HG02852 (cell line): ENCODE data around the gene DRC3.

ENCODE experiments used
- ATAC-seq: cut with Tn5 transposase; IDR thresholded peaks from one replicate; pipeline ENCODE4 v1.9.1; 2021; ENCODE audit warnings: mild to moderate bottlenecking, moderate library complexity; ENCODE audit not compliant: unreplicated experiment

Gene DRC3

DNA sequence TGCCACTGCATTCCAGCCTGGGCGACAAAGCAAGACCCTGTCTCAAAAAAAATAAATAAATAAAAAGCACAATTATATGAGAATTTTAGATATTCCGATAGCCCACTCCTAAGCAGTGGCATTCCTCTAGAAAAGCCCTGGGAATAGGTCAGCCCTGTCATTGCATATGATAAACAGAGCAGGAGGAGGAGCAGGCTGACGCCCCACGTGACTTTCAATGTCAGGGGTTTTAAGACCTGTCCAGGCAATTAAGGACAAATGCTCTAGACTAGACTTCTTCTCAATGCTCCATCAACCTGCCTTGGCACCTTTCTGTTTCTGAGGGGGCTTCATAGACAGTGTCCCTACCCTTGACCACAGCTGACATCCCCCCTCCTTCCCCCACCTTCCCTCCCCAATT is 8.0 kb upstream of the DRC3 start:
- no peak for ATAC-seq

DNA sequence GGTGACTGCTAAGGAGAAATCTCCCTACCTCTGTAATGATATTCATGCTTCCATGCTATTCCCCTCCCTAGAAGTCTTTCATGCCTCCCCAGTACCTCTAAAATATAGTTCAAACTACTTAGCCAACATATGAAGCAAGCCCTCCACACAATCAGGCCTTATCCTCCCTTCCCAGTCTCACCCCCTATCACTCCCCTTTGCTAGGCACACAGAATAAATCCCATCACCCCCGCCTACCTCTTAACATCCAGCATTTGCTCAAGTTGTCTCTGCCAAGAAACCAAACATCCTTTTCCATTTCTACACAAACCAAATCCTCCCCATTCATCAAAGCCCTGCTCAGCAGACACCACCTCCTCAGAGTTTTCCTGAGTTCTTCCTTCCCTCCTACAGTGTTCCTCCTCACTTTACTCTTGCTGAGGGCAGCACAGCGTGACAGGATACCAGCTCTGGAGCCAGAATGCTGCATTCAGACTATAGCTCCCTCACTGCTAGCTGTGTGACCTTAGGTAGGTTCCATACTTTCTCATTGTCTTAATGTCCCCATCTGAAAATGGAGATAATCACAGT is 7.4 kb upstream of the DRC3 start:
- no peak for ATAC-seq

GRCh38 chr17:17966399-17966798 is 6.3 kb upstream of the DRC3 start:
- ATAC-seq: no peak

- no peak for ATAC-seq
Measured at GRCh38 chr17:17970699-17971430, 1.8 kb upstream of the DRC3 start.

DNA sequence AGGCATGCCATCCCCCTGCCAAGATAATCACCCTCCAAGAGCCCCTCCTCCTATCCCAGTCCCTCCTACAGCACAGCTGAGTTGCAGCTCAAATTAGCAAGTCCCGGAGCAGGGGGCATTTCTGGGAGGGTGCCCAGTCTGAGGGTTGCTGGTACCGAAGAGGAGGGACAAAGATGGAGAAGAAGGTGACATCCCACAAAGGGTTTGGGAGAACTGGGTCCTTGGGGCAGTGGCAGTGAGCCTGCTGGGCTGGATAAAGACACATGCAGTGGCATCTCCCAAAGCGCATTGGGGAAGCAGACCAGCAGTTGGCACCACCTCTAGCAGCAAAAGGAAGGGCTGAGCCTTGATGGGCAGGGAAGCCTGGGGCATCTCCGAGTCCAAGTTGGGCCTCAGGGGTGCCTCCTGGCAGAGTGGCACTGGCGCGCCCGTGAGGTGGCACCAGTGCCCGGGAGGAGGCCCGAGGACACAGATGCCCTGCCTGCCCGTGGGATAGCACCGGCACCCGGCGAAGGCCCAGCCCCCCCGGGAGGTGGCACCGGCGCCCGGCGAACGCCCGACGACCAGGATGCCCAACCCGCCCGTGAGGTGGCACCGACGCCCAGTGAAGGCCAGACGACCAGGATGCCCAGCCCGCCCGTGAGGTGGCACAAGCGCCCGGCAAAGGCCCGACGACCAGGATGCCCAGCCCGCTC is 1.1 kb upstream of the DRC3 start:
- ATAC-seq: no peak

GRCh38 chr17:17972952-17973254 is 241 bp downstream of the DRC3 start:
- ATAC-seq: no peak

DNA sequence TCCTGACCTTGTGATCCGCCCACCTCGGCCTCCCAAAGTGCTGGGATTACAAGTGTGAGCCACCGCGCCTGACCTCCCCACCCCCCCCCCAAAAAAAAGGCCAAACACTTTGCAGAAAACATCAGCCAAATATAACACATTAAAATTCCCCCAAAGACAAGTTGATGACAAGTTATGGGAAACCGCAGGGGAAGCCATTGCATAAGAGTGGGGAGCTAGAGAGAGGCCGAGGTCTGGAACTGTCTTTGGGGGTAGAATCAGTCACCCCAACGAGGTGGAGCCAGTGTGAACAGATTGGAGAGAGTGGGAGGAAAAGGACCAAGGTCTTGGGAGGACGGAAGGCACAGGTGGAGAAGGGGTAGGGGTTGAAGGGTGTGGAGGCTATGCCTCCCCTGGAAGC is 2.8 kb downstream of the DRC3 start:
- no peak for ATAC-seq

DNA sequence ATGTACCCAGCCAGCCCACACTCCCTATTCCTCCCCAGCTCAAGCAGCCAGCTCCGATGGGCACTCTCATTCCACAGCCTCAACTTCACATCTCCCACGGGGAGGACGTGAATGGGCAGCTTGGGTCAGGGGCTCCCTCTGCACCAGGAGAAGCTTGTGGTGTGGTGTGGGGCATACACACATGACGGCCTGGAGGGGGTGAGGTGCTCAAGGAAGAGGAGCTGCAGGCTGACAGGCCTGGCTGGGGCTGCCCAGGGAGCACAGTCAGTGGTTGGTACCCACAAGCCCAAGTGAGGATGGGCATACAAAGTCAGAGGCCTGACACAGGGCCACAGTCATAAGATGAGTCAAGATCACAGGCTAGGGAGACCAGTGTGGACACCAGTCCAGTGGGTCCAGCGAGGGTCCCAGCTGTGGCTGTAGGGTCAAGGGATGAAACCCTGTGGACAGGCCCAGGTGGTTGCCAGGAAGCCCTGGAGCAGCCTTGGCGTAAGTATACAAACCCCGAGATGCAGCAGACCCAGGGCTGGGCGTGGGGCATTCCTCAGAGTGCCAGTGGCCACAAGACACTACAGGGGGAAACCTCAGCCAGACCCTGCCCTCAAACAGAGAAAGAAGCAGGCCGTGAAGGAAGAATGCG is 4.4 kb downstream of the DRC3 start:
- no peak for ATAC-seq

GRCh38 chr17:17978481-17979424 is 6.1 kb downstream of the DRC3 start:
- ATAC-seq: no peak

- no peak for ATAC-seq
Measured at GRCh38 chr17:17979778-17980177, 7.1 kb downstream of the DRC3 start.

DNA sequence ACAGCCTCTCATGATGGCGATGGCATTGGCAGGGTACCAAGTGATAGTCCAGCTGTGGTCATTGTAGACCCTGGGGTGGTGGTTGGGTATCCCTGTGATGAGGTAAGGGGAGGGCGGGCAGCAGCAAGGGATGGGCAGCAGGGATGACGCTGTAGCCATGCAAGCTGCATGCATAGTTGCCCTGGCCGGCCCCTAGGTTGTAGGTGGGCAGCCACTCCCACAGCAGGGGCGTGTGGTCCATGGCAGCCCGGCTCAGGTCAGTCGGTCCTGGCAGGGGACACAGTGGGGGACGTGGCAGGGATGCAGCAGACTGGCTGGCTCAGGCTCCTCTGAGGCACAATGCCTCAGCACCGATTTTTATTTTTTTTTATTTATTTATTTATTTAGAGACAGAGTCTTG is 8.7 kb downstream of the DRC3 start:
- ATAC-seq: no peak

GRCh38 chr17:17982801-17983200 is 10.1 kb downstream of the DRC3 start:
- ATAC-seq: no peak

DNA sequence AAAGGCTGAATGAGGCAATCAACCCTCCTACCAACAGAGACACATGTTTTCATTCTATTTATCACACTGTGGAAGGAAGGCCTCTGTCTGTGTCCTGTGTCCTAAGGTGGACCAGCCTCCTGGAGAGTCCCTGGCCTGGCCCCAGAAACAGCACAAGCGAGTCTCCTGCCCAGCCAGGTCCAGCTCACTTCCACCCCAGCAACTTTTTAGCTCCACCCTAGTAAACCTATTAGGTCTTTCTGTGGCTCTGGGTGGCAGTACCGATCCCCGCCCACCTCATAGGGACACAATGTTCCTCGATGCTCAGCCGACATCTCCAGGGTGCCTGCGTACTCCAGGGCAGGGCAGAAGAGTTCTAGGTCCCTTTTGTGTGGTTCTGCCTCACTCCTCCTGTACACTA is 10.7 kb downstream of the DRC3 start:
- ATAC-seq: no peak

GRCh38 chr17:17983776-17984175 is 11.1 kb downstream of the DRC3 start:
- ATAC-seq: no peak

GRCh38 chr17:17985153-17985552 is 12.5 kb downstream of the DRC3 start:
- no peak for ATAC-seq

DNA sequence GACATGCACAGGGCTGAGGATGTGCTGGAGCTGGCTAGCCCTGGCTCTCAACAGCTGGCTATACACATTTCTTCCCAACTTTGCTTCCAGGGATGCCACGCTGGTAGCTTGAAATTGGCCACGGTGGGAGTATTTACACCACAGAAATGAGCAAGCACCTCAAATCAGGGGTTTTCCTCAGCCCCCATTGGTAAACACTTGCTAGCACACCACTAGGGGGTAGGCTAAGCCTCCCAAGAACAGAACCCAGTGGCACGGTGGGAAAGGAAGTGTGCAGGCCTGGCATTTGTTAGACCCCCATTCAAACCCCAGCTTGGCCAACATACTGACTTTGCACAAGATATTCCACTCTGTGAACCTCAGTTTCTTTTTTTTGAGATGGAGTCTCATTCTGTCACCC is 12.9 kb downstream of the DRC3 start:
- ATAC-seq: no peak

- ATAC-seq: no peak
Measured at GRCh38 chr17:17987187-17987896, 14.7 kb downstream of the DRC3 start.

- no peak for ATAC-seq
Measured at GRCh38 chr17:17987901-17988300, 15.2 kb downstream of the DRC3 start.

DNA sequence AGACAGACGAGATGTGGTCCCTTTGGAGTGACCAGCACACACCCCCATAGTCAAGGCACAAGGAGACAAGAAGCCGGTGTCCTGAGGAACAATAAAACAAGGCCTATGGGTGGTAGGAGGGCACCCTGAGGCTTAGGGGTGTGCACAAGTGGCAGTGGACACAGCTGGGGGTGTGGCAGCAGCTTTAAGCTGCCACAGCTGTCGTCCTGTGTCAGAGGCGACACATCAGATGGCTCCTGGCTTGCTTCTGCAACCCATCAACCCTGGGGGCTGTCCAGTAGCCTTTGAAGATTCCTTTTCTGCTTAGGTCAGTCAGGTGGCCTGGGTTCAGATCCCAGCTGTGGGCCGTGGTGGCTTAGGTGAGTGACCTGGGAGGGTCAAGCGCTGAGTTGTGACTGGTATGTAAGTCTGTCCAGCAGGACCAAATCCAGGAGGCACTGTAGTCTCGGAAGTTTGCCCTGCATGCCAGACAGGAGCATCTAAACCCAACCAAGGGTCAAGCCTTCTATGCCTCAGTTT is 15.8 kb downstream of the DRC3 start:
- ATAC-seq: no peak

- ATAC-seq: no peak
Measured at GRCh38 chr17:17989081-17989480, 16.4 kb downstream of the DRC3 start.
